Spleen (tissue), 11 donors: ENCODE results near the gene ADARB1. TPM values are rescaled to one million over a fixed set of nuclear protein-coding genes. Genes with fewer than 3 reads are reported as not detected.
A peak's percentile ranks its signal among the peaks of the same experiment; 100 is the strongest.

Source experiments
- DNase-seq: peaks from one replicate; pipeline ENCODE4 v3.0.0-alpha.2; 2020
- H3K27ac ChIP-seq, 8 donors: fragments of 200-600 bp; sonication (generic) in 7 of 8; 1 replicate in 4 of 8; 2 replicates in 4 of 8; pipeline versions ENCODE4 v1.5.0 to v1.8.0; 2016 to 2021; ENCODE audit warnings: inconsistent platforms in 4 of 8, mild to moderate bottlenecking in 4 of 8, moderate library complexity in 1 of 8
- H3K27me3 ChIP-seq, 7 donors: fragments of 200-600 bp; sonication (generic) in 6 of 7; replicated peaks in 1 of 7; 1 replicate in 4 of 7; 2 replicates in 3 of 7; pipeline versions ENCODE4 v1.5.0 to v1.8.0; 2016 to 2021; ENCODE audit warnings: inconsistent platforms in 3 of 7, mild to moderate bottlenecking in 1 of 7
- H3K36me3 ChIP-seq, 6 donors: fragments of 200-600 bp; sonication (generic) in 5 of 6; 1 replicate in 4 of 6; 2 replicates in 2 of 6; pipeline versions ENCODE4 v1.5.0 to v1.8.0; 2016 to 2021; ENCODE audit warnings: inconsistent platforms in 2 of 6
- H3K4me1 ChIP-seq, 6 donors: fragments of 200-600 bp; sonication (generic) in 5 of 6; 1 replicate in 3 of 6; 2 replicates in 3 of 6; pipeline versions ENCODE4 v1.5.0 to v1.8.0; 2016 to 2021; ENCODE audit warnings: inconsistent platforms in 3 of 6
- H3K4me3 ChIP-seq, 8 donors: fragments of 200-600 bp; sonication (generic) in 7 of 8; 1 replicate in 4 of 8; 2 replicates in 4 of 8; pipeline versions ENCODE4 v1.5.0 to v1.8.0; 2016 to 2021; ENCODE audit warnings: inconsistent platforms in 4 of 8, mild to moderate bottlenecking in 4 of 8, moderate library complexity in 2 of 8
- H3K9me3 ChIP-seq, 8 donors: fragments of 200-600 bp; sonication (generic) in 7 of 8; 1 replicate in 4 of 8; 2 replicates in 4 of 8; pipeline versions ENCODE4 v1.5.0 to v1.8.0; 2016 to 2021; ENCODE audit warnings: inconsistent platforms in 4 of 8
- POLR2A ChIP-seq, 3 donors: fragments of 450-650 bp; IDR thresholded peaks; one replicate each; pipeline ENCODE4 v1.5.1; 2017; ENCODE audit warnings: antibody characterized with exemption in 3 of 3, mild to moderate bottlenecking in 1 of 3
- POLR2AphosphoS5 ChIP-seq, 3 donors: sonication (generic); formaldehyde crosslinking; IDR thresholded peaks; one replicate each; pipeline ENCODE4 v1.5.1; 2017; ENCODE audit warnings: antibody characterized with exemption in 3 of 3
- WGBS, 5 donors: extraction: QIAGEN DNeasy Blood & Tissue Kit in 3 of 5; methylation state at CpG; one replicate each; pipeline versions ENCODE4 v1.1.5 to v1.1.7; 2013 to 2018; 5-methylcytosine and 5-hydroxymethylcytosine counted together
- intact Hi-C: fragments of 100-400 bp; cut with DNase I; formaldehyde crosslinking; loops from one replicate; pipeline ENCODE4 v1.15.0; 2023; ENCODE audit warnings: low total_unique reads
- polyA plus RNA-seq, 3 donors: library from polyadenylated mRNA; stranded (reverse); fragments of 200-250 nt; gene quantifications; one replicate each; pipeline ENCODE4 v1.2.1, GENCODE V29; 2013
- total RNA-seq, 7 donors: library from RNA; depleted of rRNA in 3 of 7; stranded (reverse); fragments of >200 nt in 3 of 7; fragmentation: NEBNext Ultra II Directional in 4 of 7; extraction: Animal tissue kit (Norgen Biotek cat#: 25700) in 4 of 7; gene quantifications; one replicate each; pipeline versions ENCODE4 v1.1.0 to v1.2.1, GENCODE V29; 2016 to 2021
- TF ChIP-seq, protein P1 (sequence below), 11 experiments: fragments of 200-600 bp in 7 of 11; fragments of 450-650 bp in 4 of 11; sonication (generic) in 4 of 11; IDR thresholded peaks in 8 of 11; conservative IDR thresholded peaks in 3 of 11; 1 replicate in 7 of 11; 2 replicates in 4 of 11; pipeline versions ENCODE4 v1.4.0 to v1.8.0; 2016 to 2021; ENCODE audit warnings: antibody characterized with exemption in 11 of 11, inconsistent platforms in 4 of 11, mild to moderate bottlenecking in 1 of 11
- donor health status: healthy with polysubstance abuse.
- donor health status: DM: no; HTN: no; CAD: no; lungs with moderate emphysema.
- donor health status: DM: no; HTN: no; CAD: no.
- donor health status: Bipolar disorder and iron deficiency.
- donor health status: healthy.
- donor health status: DM: no; HTN: no; CAD: no.
- donor health status: DM: yes; HTN: yes; CAD: no.

Gene ADARB1
- total and polyA plus RNA-seq, 10 donors: 9.1 to 50.8 (median 29.0) TPM

GRCh38 chr21:45264912-45265515 is 190.6 kb downstream of the ADARB1 start:
- intact Hi-C loops: no loop called here
- peak; percentile 63 for DNase-seq
- TF ChIP-seq POLR2AphosphoS5 (IDR thresholded peaks at IDR 0.05) (no peak), POLR2A (IDR thresholded peaks at IDR 0.05) (no peak)
- TF ChIP-seq, protein P1, sequence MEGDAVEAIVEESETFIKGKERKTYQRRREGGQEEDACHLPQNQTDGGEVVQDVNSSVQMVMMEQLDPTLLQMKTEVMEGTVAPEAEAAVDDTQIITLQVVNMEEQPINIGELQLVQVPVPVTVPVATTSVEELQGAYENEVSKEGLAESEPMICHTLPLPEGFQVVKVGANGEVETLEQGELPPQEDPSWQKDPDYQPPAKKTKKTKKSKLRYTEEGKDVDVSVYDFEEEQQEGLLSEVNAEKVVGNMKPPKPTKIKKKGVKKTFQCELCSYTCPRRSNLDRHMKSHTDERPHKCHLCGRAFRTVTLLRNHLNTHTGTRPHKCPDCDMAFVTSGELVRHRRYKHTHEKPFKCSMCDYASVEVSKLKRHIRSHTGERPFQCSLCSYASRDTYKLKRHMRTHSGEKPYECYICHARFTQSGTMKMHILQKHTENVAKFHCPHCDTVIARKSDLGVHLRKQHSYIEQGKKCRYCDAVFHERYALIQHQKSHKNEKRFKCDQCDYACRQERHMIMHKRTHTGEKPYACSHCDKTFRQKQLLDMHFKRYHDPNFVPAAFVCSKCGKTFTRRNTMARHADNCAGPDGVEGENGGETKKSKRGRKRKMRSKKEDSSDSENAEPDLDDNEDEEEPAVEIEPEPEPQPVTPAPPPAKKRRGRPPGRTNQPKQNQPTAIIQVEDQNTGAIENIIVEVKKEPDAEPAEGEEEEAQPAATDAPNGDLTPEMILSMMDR (IDR thresholded peaks at IDR 0.05 in 8 of 11, conservative IDR thresholded peaks at IDR 0.05 in 3 of 11): no peak
- WGBS, 5 donors: 94 to 96% (median 95%) methylated on average over 22 to 34 of the region's 34 CpGs
- H3K36me3 ChIP-seq: peaks cover 0 to 80% (median 47%) of the 10 kb centered on the region in 6 donors
- peaks cover 0 to 16% (median 6%) of the 10 kb centered on the region in 6 donors for H3K4me1 ChIP-seq
- no peak overlapping the region for H3K4me3 ChIP-seq
- no peaks in the 10 kb centered on the region for H3K27me3 ChIP-seq
- no peak overlapping the region for H3K27ac ChIP-seq
- H3K9me3 ChIP-seq: no peaks in the 10 kb centered on the region

DNA sequence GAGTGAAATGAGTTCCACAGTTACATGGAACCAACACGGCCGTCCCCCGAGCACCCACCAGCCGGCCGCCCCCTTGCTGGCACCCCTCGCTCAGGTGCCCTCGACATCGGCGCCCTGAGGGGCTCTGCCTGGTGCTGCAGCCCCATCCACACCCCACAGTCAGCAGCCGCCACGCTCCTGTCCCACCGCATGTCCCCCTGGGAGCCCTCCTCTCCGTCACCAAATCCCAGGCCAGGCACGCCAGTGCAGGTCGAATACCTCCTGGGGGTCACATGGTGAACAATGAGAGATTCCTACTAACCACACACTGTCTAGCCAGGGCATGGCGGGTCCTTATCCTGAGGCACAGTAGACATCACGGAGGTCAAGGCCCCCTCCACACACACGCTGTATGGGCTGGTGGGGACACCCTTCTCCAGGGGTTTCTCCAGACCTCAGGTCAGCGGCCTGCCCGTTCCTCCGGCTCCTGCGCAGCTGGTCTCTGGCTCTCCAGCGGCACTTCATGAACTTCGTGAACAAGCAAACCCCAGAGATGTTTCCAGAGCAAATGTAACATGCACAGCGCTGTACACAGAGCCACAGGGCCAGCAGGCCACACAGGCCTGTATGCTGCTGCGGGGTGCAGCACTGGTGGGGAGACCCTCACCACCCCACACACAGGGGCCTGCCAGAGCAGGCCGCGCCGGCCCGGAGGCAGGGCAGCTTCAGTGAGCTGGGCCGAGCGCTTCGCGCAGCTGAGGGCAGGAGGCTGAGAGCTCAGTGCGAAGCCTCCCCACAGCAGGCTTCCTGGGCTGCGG is 191.5 kb downstream of the ADARB1 start:
- no peaks in the 10 kb centered on the region for H3K27me3 ChIP-seq
- peak; percentile 76 for DNase-seq
- H3K36me3 ChIP-seq: peaks cover 0 to 89% (median 56%) of the 10 kb centered on the region in 6 donors
- H3K4me3 ChIP-seq: peak overlapping the region in 1 of 8 donors; percentile 9
- H3K27ac ChIP-seq: peak overlapping the region in 4 of 8 donors; percentile 45 to 70 (median 50)
- WGBS, 5 donors: 92 to 98% (median 95%) methylated on average over 14 to 36 of the region's 36 CpGs
- peaks cover 0 to 16% (median 6%) of the 10 kb centered on the region in 6 donors for H3K4me1 ChIP-seq
- intact Hi-C loops: no loop called here
- peaks cover 0 to 9% (median 7%) of the 10 kb centered on the region in 8 donors for H3K9me3 ChIP-seq
- TF ChIP-seq, protein P1 (IDR thresholded peaks at IDR 0.05 in 8 of 11, conservative IDR thresholded peaks at IDR 0.05 in 3 of 11): no peak
- TF ChIP-seq POLR2A (IDR thresholded peaks at IDR 0.05) (no peak), POLR2AphosphoS5 (IDR thresholded peaks at IDR 0.05) (no peak)

DNA sequence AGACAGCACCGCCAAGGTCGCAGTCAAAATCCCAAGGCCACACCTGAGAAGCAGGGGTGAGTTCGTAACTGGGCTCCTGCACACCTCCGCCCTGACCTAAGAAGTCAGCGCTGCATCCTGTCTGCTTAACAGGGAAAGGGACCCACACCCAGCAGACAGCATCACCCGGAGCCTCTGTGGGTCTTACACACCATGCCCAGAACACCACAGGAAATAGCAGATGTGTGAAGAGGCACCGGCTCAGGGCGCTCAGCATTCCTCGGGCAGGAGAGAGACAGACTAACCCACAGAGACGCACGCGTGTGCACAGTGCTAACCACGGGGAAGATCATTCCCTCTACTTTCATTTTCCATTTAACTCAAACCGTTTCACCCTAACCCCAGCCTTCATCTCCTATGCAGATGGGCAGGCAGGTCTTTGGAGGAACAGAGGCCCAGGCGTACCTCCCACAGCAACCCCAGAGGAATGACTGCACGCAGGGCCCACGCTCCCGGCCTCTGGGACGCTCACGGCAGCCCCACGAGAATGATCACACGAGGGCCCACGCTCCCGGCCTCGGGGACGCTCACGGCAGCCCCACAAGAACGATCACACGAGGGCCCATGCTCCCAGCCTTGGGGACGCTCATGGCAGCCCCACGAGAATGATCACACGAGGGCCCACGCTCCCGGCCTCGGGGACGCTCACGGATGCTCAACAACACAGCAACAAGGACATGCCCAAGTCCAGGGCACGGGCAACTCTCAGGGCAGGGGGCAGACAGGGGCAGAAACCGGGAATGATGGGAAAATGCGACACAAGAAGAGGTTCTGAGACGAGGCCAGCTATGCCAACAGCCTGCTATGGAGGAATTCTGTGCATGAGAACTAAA is 192.4 kb downstream of the ADARB1 start:
- peaks cover 0 to 16% (median 6%) of the 10 kb centered on the region in 6 donors for H3K4me1 ChIP-seq
- H3K27me3 ChIP-seq: no peaks in the 10 kb centered on the region
- intact Hi-C loops: no loop called here
- TF ChIP-seq POLR2AphosphoS5 (IDR thresholded peaks at IDR 0.05): peak; percentile 6 to 42 (median 40)
- TF ChIP-seq POLR2A (IDR thresholded peaks at IDR 0.05): no peak
- TF ChIP-seq, protein P1 (IDR thresholded peaks at IDR 0.05 in 8 of 11, conservative IDR thresholded peaks at IDR 0.05 in 3 of 11): no peak
- H3K4me3 ChIP-seq: peak overlapping the region in 1 of 8 donors; percentile 9
- DNase-seq: peak; percentile 77
- H3K27ac ChIP-seq: peak overlapping the region in 5 of 8 donors; percentile 20 to 70 (median 48)
- peaks cover 4 to 17% (median 15%) of the 10 kb centered on the region in 8 donors for H3K9me3 ChIP-seq
- H3K36me3 ChIP-seq: peaks cover 3 to 98% (median 63%) of the 10 kb centered on the region in 6 donors
- 69 to 77% (median 74%) methylated on average over 37 to 41 of the region's 41 CpGs for WGBS, 5 donors
